ENCODE results near the gene CRIP3.

Gene CRIP3

GRCh38 chr6:43271103-43271815 lies 37.4 kb downstream of the CRIP3 start:
- no peak for DNase-seq

- DNase-seq, result peak; percentile 48
These were observed 39.2 kb downstream of the CRIP3 start for GRCh38 chr6:43269273-43270007.

GRCh38 chr6:43268782-43269272 lies 39.8 kb downstream of the CRIP3 start:
- peak; percentile 36 for DNase-seq

- DNase-seq, result peak; percentile 36
These were observed 40.3 kb downstream of the CRIP3 start for GRCh38 chr6:43268355-43268700.

GRCh38 chr6:43267619-43268354 lies 40.8 kb downstream of the CRIP3 start:
- no peak for DNase-seq

DNA sequence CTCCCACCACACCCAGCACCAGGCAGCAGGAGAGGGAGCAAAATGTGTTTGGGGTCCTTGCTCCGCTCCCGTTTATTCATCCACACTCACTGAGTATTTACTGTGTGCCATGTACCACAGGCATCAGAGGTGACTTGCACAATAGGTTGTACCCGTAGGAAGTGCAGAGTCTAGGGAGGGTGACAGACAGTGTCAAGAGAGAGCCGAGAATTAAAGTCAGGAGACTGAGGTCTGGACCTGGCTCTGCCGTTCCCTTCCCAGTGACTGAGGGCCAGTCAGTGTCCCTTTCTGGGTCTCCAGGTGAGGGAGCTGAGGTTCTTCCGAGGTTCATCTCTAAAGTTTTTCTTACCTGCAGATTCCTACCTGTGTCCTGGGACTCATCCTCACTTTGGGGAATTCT lies 43.1 kb downstream of the CRIP3 start:
- DNase-seq, result no peak

GRCh38 chr6:43264599-43265145 lies 44.0 kb downstream of the CRIP3 start:
- DNase-seq, result no peak

DNA sequence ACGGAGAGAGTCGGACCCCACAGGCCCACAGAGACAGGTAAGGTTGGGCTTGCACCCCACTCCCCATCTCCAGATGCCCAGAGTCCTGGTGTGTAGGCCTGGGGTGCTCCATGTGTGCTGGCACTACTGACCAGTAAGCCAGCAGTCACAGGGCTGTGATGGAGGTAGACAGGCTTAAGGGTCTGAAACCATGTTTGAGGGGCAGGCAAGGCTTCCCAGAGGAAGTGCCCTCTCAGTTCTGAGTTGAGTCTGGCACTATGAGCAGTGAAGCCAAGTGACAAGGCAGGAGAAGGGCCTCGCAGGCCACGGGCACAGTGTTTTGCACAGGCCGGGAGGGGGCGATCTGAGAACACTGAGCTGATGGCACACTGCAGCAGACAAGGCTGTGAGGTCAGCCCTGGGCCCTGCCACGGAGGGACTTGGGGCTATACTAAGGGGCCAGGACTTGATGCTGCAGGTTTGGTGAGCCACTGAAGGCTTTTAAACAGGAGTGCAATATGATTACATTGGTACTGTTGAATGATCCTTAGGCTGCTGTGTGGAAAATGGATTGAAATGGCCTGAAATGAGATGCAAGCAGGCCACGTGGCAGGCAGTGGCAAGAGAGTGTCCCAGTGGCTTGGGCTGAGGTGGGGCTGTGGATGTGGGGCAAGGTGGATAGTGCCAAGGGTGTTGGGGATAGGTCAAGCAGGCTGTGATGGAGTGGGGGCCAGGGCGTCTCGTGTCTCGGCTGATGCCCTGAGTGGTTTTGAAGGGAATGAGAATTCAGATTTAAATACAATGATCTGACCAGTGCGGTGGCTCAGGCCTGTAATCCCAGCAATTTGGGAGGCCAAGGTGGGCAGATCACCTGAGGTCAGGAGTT lies 45.1 kb downstream of the CRIP3 start:
- peak; percentile 90 for DNase-seq

GRCh38 chr6:43262780-43263313 lies 45.8 kb downstream of the CRIP3 start:
- DNase-seq, result no peak

GRCh38 chr6:43262000-43262779 lies 46.4 kb downstream of the CRIP3 start:
- DNase-seq, result no peak

GRCh38 chr6:43261198-43261597 lies 47.4 kb downstream of the CRIP3 start:
- no peak for DNase-seq

DNA sequence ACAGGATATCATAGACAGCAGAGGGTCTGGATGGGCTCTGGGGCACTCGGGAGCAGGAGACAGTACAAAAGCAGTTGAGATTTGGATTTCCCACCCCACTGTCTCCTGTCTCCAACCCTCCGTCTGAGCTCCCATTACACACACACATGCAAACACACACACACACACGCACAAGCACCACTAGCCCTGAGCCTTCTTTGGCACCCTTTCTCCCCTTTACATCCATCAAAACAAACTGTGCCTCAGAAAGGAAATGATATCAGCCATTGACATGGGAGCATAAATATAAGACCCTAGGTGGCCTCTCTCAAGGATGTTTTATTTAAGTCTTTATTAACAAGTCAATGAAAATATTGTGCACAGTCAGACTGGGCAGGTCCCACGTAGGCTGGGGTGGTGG lies 47.8 kb downstream of the CRIP3 start:
- no peak for DNase-seq

GRCh38 chr6:43258807-43259686 lies 49.6 kb downstream of the CRIP3 start:
- DNase-seq, result no peak

DNA sequence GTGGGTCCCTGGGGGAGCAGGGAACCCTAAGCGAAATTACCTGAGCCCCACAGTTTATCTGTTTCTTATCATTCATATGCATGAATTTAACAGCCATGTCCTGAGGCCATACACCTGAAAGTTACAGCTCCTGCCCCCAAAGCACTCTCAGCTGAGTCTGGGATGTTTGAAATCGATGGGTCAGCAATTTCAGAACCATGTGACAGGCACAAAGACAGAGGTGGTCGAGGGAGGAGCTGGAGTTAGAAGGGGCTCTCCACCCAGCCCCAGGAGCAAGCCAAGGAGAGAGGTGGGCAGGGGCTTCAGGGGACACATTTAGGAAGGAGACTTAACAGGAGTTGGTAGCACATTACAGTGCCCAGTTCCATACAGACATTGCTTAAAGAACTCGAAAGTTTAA lies 50.4 kb downstream of the CRIP3 start:
- DNase-seq, result no peak

DNA sequence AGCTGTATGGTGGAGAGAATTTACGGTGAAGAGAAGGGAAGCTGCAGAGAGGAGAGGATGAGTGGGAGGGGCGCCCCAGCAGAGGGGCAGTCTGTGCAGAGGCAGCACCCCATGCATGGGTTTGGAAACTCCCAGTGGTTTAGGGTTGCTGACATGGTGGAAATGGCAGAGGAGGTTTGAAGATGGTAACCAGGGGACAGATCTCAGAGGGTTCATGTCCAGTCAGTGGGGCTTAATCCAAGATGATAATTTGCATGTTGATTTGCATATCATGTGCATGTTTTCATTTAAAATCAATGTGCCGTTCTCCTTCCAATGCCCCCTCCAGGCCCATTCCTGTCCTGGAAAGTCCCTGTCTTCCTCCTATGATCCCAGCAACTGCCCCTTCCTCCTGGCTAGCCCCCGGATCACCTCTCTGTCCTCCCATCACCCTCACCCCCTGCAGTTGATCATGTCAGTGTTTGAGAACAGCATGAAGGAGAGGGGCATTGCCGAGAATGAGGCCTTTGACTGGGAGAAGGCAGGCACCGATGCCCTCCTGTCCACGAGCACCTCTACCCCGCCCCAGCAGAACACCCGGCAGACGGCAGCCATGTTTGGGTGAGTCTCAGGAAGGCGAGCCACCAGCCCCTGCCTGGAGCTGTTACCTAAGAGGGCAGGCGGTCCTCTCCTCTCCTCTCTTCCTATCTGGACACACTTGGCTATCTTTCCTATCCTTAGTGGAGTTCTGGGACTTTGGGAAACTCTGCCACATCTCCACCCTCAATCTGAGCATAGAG lies 51.1 kb downstream of the CRIP3 start:
- no peak for DNase-seq

- no peak for DNase-seq
These were observed 51.8 kb downstream of the CRIP3 start for GRCh38 chr6:43256670-43257366.

All from OCI-M1 (cell line).